PFSK-1 (cell line): Measurements from ENCODE around the gene SEMA3D.

Experiments
- FOXP2 ChIP-seq: optimal IDR thresholded peaks from 2 replicates; pipeline ENCODE3; 2011; ENCODE audit warnings: borderline replicate concordance, control low read depth, inconsistent platforms; ENCODE audit not compliant: insufficient read depth; ENCODE audit errors: extremely low read length, extremely low read depth
- POLR2AphosphoS5 ChIP-seq: IDR thresholded peaks from 2 replicates; pipeline ENCODE4 v1.6.1; 2012; ENCODE audit warnings: low read depth, mild to moderate bottlenecking, control low read depth, low read length, moderate library complexity
- REST ChIP-seq, 2 experiments: IDR thresholded peaks; 2 replicates each; pipeline versions ENCODE4 v1.6.1 to v1.8.0; 2011 to 2012; ENCODE audit warnings: low read depth in 2 of 2, low read length in 2 of 2, control low read depth in 1 of 2, inconsistent platforms in 1 of 2, mild to moderate bottlenecking in 1 of 2, moderate library complexity in 1 of 2; ENCODE audit not compliant: insufficient read depth in 1 of 2
- SIN3A ChIP-seq: IDR thresholded peaks from 2 replicates; pipeline ENCODE4 v1.6.1; 2012; ENCODE audit warnings: mild to moderate bottlenecking, low read length, moderate library complexity, borderline replicate concordance; ENCODE audit not compliant: insufficient read depth
- TAF1 ChIP-seq: IDR thresholded peaks from 2 replicates; pipeline ENCODE4 v1.6.1; 2012; ENCODE audit warnings: low read length, control low read depth, borderline replicate concordance; ENCODE audit not compliant: insufficient read depth

SEMA3D gene

DNA sequence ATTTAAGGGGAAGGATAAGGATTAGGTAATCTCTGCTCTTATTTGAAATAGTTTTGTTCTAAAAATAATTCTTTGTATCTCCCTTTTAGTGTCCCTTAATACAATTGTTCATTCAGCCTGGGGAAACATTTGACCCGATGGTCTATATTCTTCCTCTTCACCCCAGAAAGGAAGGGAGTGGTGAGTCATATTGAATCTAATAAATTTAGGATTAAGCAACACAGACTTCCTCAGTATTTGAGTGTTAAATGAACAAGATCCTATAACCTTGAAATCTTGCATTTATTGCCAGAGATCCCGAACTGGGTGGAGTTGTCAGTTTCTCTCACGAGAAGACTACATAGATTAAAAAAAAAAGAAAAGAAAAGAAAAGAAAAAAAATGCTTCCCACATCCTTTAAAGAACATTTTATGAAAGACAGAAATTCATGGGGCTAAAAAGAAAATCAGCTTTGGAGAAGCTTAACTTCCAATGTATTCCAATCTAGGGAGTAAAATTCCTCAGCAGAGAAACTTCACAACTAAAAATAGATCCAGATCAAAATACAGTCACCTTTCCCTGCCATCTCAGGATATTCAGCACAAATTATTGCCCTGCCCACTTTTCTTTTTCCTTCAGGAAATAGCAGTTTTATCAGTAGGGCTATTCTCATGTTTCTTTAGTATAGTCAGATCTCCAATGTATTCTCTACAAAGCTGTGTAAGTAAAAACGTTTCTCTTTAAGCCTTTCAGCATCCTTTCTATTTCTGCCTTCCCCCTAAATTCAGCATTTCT, 82.2 kb downstream of the SEMA3D start:
- no peak for TF ChIP-seq POLR2AphosphoS5
- no peak for TF ChIP-seq TAF1

GRCh38 chr7:85103962-85104361, 82.9 kb downstream of the SEMA3D start:
- TF ChIP-seq REST (IDR thresholded peaks at IDR 0.05; ENCODE audit: insufficient read depth in 1 of 2, low read depth in 2 of 2, low read length in 2 of 2) (no peak), FOXP2 (no peak), POLR2AphosphoS5 (no peak), TAF1 (no peak), SIN3A (no peak)

GRCh38 chr7:85103357-85103756, 83.5 kb downstream of the SEMA3D start:
- TF ChIP-seq SIN3A: no peak
- no peak for TF ChIP-seq FOXP2

GRCh38 chr7:85102813-85103350, 84.0 kb downstream of the SEMA3D start:
- TF ChIP-seq REST (IDR thresholded peaks at IDR 0.05; ENCODE audit: insufficient read depth in 1 of 2, low read depth in 2 of 2, low read length in 2 of 2) (no peak), POLR2AphosphoS5 (no peak), FOXP2 (no peak), SIN3A (no peak), TAF1 (no peak)

- TF ChIP-seq FOXP2 (no peak), TAF1 (no peak), POLR2AphosphoS5 (no peak), REST (IDR thresholded peaks at IDR 0.05; ENCODE audit: insufficient read depth in 1 of 2, low read depth in 2 of 2, low read length in 2 of 2) (no peak), SIN3A (no peak)
Observed at GRCh38 chr7:85101347-85101746, 85.5 kb downstream of the SEMA3D start.

GRCh38 chr7:85097844-85098243, 89.0 kb downstream of the SEMA3D start:
- no peak for TF ChIP-seq SIN3A
- TF ChIP-seq POLR2AphosphoS5: no peak
- no peak for TF ChIP-seq REST (IDR thresholded peaks at IDR 0.05; ENCODE audit: insufficient read depth in 1 of 2, low read depth in 2 of 2, low read length in 2 of 2)
- no peak for TF ChIP-seq FOXP2
- no peak for TF ChIP-seq TAF1
